ENCODE measurements around the gene IQGAP2. TPM values are rescaled to one million over a fixed set of nuclear protein-coding genes. Genes with fewer than 3 reads are reported as not detected.

The IQGAP2 gene
- polyA plus RNA-seq, 2 donors: 1.4 to 2.0 TPM

DNA sequence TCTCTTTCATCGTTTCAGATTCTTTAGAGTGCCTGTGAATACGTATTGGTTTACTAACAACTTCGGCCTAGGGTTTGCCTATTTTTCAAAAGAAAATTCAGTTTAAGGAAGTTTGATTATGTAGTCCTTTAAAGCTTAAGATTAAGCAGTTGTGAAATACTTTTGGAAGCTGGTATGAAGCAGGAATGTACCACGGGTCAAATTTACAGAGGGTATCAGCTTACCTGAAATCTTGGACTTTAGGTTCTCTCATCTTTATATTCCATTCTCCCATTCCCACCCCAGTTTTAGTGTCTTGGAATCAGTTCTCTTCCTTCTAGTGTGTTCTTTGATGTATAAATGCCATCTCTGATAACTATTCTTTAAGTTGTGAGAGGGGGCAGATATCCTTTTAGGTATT, 53.2 kb downstream of the IQGAP2 start:
- no peaks in the 10 kb centered on the region for H3K9me3 ChIP-seq (ENCODE audit: control insufficient read depth in 2 of 2, insufficient read depth in 1 of 2, low read depth in 1 of 2, low read length in 1 of 2)
- H3K4me3 ChIP-seq (ENCODE audit: low read depth in 1 of 2, low read length in 2 of 2): no peak overlapping the region
- no peak overlapping the region for H3K27ac ChIP-seq (ENCODE audit: low read depth in 2 of 2, low read length in 1 of 2)
- H3K27me3 ChIP-seq (ENCODE audit: control insufficient read depth in 1 of 2, insufficient read depth in 2 of 2, low read length in 2 of 2): no peaks in the 10 kb centered on the region
- H3K4me1 ChIP-seq (ENCODE audit: control insufficient read depth in 2 of 2, insufficient read depth in 2 of 2, low read length in 1 of 2): no peaks in the 10 kb centered on the region
- 83 to 91% methylated on average over 4 of the region's 4 CpGs for WGBS, 2 donors
- no peaks in the 10 kb centered on the region for H3K36me3 ChIP-seq (ENCODE audit: control insufficient read depth in 2 of 2, insufficient read depth in 2 of 2, low read length in 1 of 2)

DNA sequence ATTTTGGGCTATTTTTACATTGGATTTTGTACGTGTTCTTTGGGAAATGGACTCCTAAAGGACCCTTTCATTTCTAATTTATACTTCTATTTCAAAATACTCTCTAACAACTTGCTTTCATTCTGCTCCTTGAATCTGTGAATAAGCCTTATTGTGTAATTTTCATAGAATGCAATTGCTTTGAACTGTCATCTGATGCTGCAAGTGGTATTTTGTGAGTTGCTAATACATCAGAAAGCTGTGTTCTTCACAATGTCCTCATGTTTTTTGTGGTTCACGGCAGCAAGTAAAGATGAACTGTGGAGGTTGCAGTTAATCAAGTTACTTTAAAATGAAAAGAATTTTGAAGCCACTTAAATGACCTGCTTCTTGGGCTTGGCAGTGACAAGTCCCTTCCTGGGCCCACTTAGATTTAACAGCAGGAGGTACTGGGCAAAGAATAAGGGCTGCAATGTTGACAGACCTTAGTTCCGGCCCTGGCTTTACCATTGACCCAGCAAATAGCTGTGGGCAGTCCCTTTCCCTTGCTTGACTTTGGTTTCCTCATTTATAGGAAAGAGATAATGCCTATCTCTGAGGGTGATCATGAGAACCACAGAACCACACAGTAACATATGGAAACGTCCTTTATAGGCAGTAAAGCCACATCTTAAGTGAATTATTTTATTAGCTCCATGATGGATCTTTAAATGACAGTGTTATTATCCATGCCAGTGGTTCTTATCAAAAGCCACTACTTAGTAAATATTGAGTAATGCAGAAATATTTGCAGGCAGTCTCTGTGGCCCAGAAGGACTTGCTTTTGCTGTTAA, 54.8 kb downstream of the IQGAP2 start:
- WGBS, 2 donors: 62 to 65% methylated on average over 4 of the region's 4 CpGs
- no peak overlapping the region for H3K27ac ChIP-seq (ENCODE audit: low read depth in 2 of 2, low read length in 1 of 2)
- H3K4me3 ChIP-seq (ENCODE audit: low read depth in 1 of 2, low read length in 2 of 2): no peak overlapping the region
- no peaks in the 10 kb centered on the region for H3K9me3 ChIP-seq (ENCODE audit: control insufficient read depth in 2 of 2, insufficient read depth in 1 of 2, low read depth in 1 of 2, low read length in 1 of 2)
- H3K27me3 ChIP-seq (ENCODE audit: control insufficient read depth in 1 of 2, insufficient read depth in 2 of 2, low read length in 2 of 2): no peaks in the 10 kb centered on the region
- H3K36me3 ChIP-seq (ENCODE audit: control insufficient read depth in 2 of 2, insufficient read depth in 2 of 2, low read length in 1 of 2): no peaks in the 10 kb centered on the region
- H3K4me1 ChIP-seq (ENCODE audit: control insufficient read depth in 2 of 2, insufficient read depth in 2 of 2, low read length in 1 of 2): no peaks in the 10 kb centered on the region

GRCh38 chr5:76458486-76458830, 55.4 kb downstream of the IQGAP2 start:
- Histone ChIP-seq H3K27me3 (ENCODE audit: control insufficient read depth in 1 of 2, insufficient read depth in 2 of 2, low read length in 2 of 2) (no peaks in the 10 kb centered on the region), H3K36me3 (ENCODE audit: control insufficient read depth in 2 of 2, insufficient read depth in 2 of 2, low read length in 1 of 2) (no peaks in the 10 kb centered on the region), H3K4me1 (ENCODE audit: control insufficient read depth in 2 of 2, insufficient read depth in 2 of 2, low read length in 1 of 2) (no peaks in the 10 kb centered on the region), H3K4me3 (ENCODE audit: low read depth in 1 of 2, low read length in 2 of 2) (no peak overlapping the region), H3K9me3 (ENCODE audit: control insufficient read depth in 2 of 2, insufficient read depth in 1 of 2, low read depth in 1 of 2, low read length in 1 of 2) (no peaks in the 10 kb centered on the region), H3K27ac (ENCODE audit: low read depth in 2 of 2, low read length in 1 of 2) (no peak overlapping the region)
- WGBS, 2 donors: 64 to 85% methylated on average over 1 of the region's 1 CpG

- no peaks in the 10 kb centered on the region for H3K27me3 ChIP-seq (ENCODE audit: control insufficient read depth in 1 of 2, insufficient read depth in 2 of 2, low read length in 2 of 2)
- no peak overlapping the region for H3K27ac ChIP-seq (ENCODE audit: low read depth in 2 of 2, low read length in 1 of 2)
- WGBS, 2 donors: 80 to 86% methylated on average over 3 of the region's 3 CpGs
- H3K36me3 ChIP-seq (ENCODE audit: control insufficient read depth in 2 of 2, insufficient read depth in 2 of 2, low read length in 1 of 2): no peaks in the 10 kb centered on the region
- no peaks in the 10 kb centered on the region for H3K9me3 ChIP-seq (ENCODE audit: control insufficient read depth in 2 of 2, insufficient read depth in 1 of 2, low read depth in 1 of 2, low read length in 1 of 2)
- H3K4me1 ChIP-seq (ENCODE audit: control insufficient read depth in 2 of 2, insufficient read depth in 2 of 2, low read length in 1 of 2): no peaks in the 10 kb centered on the region
- H3K4me3 ChIP-seq (ENCODE audit: low read depth in 1 of 2, low read length in 2 of 2): no peak overlapping the region
Measured at GRCh38 chr5:76460104-76460503, 57.0 kb downstream of the IQGAP2 start.

DNA sequence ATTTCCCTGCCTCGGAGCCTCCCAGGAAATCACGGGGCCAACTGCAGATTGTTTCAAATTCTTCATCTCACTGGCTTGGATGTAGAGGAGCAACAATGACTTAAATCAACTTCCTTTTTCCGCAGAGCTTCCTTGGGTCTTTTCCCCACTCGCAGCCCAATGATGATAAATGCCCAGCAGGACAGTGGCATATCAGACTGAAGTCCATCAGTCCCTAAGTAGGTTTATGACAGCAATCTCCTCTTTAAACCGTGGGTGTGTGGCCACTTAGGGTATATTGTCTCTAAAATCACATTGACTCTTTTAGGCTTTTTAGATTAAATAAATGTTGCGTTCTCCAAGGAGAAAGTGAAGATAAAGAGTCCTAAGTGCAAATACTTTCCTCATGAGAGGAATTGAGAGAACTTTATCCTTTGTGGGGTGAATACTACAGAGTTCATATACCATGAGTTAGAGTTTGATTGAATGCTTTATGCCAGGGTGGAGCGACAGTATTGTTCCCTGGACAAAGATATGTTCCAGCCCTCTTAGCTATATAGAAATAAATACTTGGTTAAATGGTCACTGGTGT, 59.1 kb downstream of the IQGAP2 start:
- no peaks in the 10 kb centered on the region for H3K9me3 ChIP-seq (ENCODE audit: control insufficient read depth in 2 of 2, insufficient read depth in 1 of 2, low read depth in 1 of 2, low read length in 1 of 2)
- no peaks in the 10 kb centered on the region for H3K36me3 ChIP-seq (ENCODE audit: control insufficient read depth in 2 of 2, insufficient read depth in 2 of 2, low read length in 1 of 2)
- no peak overlapping the region for H3K4me3 ChIP-seq (ENCODE audit: low read depth in 1 of 2, low read length in 2 of 2)
- 77 to 89% methylated on average over 7 of the region's 7 CpGs for WGBS, 2 donors
- no peaks in the 10 kb centered on the region for H3K4me1 ChIP-seq (ENCODE audit: control insufficient read depth in 2 of 2, insufficient read depth in 2 of 2, low read length in 1 of 2)
- H3K27me3 ChIP-seq (ENCODE audit: control insufficient read depth in 1 of 2, insufficient read depth in 2 of 2, low read length in 2 of 2): no peaks in the 10 kb centered on the region
- no peak overlapping the region for H3K27ac ChIP-seq (ENCODE audit: low read depth in 2 of 2, low read length in 1 of 2)

- Histone ChIP-seq H3K9me3 (ENCODE audit: control insufficient read depth in 2 of 2, insufficient read depth in 1 of 2, low read depth in 1 of 2, low read length in 1 of 2) (no peaks in the 10 kb centered on the region), H3K4me3 (ENCODE audit: low read depth in 1 of 2, low read length in 2 of 2) (no peak overlapping the region), H3K27ac (ENCODE audit: low read depth in 2 of 2, low read length in 1 of 2) (no peak overlapping the region), H3K4me1 (ENCODE audit: control insufficient read depth in 2 of 2, insufficient read depth in 2 of 2, low read length in 1 of 2) (peaks cover 0 to 4% of the 10 kb centered on the region in 2 donors), H3K36me3 (ENCODE audit: control insufficient read depth in 2 of 2, insufficient read depth in 2 of 2, low read length in 1 of 2) (no peaks in the 10 kb centered on the region), H3K27me3 (ENCODE audit: control insufficient read depth in 1 of 2, insufficient read depth in 2 of 2, low read length in 2 of 2) (no peaks in the 10 kb centered on the region)
- WGBS, 2 donors: 83 to 92% methylated on average over 1 of the region's 1 CpG
Measured at GRCh38 chr5:76467216-76467615, 64.1 kb downstream of the IQGAP2 start.

DNA sequence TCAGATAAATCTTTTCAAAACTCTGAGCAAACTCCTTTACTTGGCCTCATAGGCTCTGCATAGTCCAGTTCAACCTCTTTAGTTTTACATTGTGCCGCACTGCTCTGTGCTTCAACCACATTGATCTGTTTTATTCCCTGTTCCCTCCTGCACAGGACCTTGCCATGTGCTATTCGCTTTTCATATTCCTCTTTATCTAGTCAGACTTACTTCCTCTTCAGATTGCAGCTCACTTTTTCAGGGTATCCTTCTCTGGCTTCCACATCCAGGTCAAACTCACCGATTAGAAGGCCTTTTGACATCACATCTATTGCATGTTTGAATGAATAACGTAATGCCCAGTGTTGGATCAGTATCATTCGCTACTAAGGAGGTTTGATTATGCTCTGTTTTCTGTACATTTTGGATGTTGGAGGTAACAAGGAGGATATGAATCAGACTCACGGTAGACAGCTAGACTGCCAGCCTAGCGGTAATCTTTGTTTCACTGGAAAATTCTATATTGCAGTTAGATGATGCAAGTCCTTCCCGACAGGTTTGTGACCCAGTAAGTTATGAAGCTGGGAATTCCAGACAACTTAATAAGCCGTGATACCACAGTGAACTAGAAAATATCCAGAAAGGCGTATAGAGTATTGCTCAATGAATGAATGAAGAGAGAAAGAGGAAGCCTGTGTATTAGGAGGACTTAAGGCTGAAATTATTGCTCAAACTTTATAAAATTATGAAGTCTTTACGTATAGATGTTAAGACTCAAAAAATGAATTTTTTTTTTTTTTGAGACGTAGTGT, 65.7 kb downstream of the IQGAP2 start:
- Histone ChIP-seq H3K27me3 (ENCODE audit: control insufficient read depth in 1 of 2, insufficient read depth in 2 of 2, low read length in 2 of 2) (no peaks in the 10 kb centered on the region), H3K36me3 (ENCODE audit: control insufficient read depth in 2 of 2, insufficient read depth in 2 of 2, low read length in 1 of 2) (no peaks in the 10 kb centered on the region), H3K9me3 (ENCODE audit: control insufficient read depth in 2 of 2, insufficient read depth in 1 of 2, low read depth in 1 of 2, low read length in 1 of 2) (no peaks in the 10 kb centered on the region), H3K27ac (ENCODE audit: low read depth in 2 of 2, low read length in 1 of 2) (no peak overlapping the region), H3K4me3 (ENCODE audit: low read depth in 1 of 2, low read length in 2 of 2) (no peak overlapping the region), H3K4me1 (ENCODE audit: control insufficient read depth in 2 of 2, insufficient read depth in 2 of 2, low read length in 1 of 2) (peaks cover 0 to 5% of the 10 kb centered on the region in 2 donors)
- WGBS, 2 donors: 90% methylated on average over 12 of the region's 12 CpGs

DNA sequence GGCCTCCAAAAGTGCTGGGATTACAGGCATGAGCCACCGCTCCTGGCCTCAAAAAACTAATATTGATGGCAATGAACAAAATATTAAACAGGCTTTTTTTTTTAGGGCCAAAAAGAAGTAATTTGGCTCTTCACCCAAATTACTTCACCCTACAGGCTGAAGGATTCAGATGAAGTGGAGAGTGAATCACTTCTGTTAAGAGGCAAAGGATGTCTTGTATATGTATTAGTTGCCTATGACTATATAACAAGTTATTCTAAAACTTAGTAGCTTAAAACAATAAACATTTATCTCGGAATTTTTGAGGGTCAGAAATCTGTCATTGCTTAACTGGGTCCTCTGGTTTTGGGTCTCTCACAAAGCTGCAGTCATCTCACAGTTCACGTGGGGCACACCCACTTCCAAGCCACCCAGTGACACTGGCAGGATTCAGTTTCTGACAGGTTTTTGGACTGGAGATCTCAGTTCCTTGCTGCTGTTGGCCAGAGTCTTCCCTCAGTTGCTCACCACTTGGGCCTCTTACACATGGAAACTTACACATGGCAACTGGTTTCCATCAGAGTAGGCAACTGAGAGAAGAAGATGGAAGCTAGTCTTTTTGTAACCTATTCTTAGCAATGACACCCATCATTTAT, 66.7 kb downstream of the IQGAP2 start:
- no peak overlapping the region for H3K27ac ChIP-seq (ENCODE audit: low read depth in 2 of 2, low read length in 1 of 2)
- H3K27me3 ChIP-seq (ENCODE audit: control insufficient read depth in 1 of 2, insufficient read depth in 2 of 2, low read length in 2 of 2): no peaks in the 10 kb centered on the region
- 78% methylated on average over 3 of the region's 3 CpGs for WGBS, 2 donors
- peaks cover 0 to 5% of the 10 kb centered on the region in 2 donors for H3K4me1 ChIP-seq (ENCODE audit: control insufficient read depth in 2 of 2, insufficient read depth in 2 of 2, low read length in 1 of 2)
- H3K4me3 ChIP-seq (ENCODE audit: low read depth in 1 of 2, low read length in 2 of 2): no peak overlapping the region
- no peaks in the 10 kb centered on the region for H3K36me3 ChIP-seq (ENCODE audit: control insufficient read depth in 2 of 2, insufficient read depth in 2 of 2, low read length in 1 of 2)
- no peaks in the 10 kb centered on the region for H3K9me3 ChIP-seq (ENCODE audit: control insufficient read depth in 2 of 2, insufficient read depth in 1 of 2, low read depth in 1 of 2, low read length in 1 of 2)

- H3K4me3 ChIP-seq (ENCODE audit: low read depth in 1 of 2, low read length in 2 of 2): no peak overlapping the region
- H3K27me3 ChIP-seq (ENCODE audit: control insufficient read depth in 1 of 2, insufficient read depth in 2 of 2, low read length in 2 of 2): no peaks in the 10 kb centered on the region
- H3K4me1 ChIP-seq (ENCODE audit: control insufficient read depth in 2 of 2, insufficient read depth in 2 of 2, low read length in 1 of 2): peaks cover 0 to 5% of the 10 kb centered on the region in 2 donors
- no peaks in the 10 kb centered on the region for H3K36me3 ChIP-seq (ENCODE audit: control insufficient read depth in 2 of 2, insufficient read depth in 2 of 2, low read length in 1 of 2)
- H3K9me3 ChIP-seq (ENCODE audit: control insufficient read depth in 2 of 2, insufficient read depth in 1 of 2, low read depth in 1 of 2, low read length in 1 of 2): peaks cover 0 to under 1% of the 10 kb centered on the region in 2 donors
- 30 to 35% methylated on average over 3 of the region's 3 CpGs for WGBS, 2 donors
- no peak overlapping the region for H3K27ac ChIP-seq (ENCODE audit: low read depth in 2 of 2, low read length in 1 of 2)
Measured at GRCh38 chr5:76470976-76471375, 67.9 kb downstream of the IQGAP2 start.

All from esophagus (tissue), 2 donors.